HG03159 (cell line): ENCODE data around the gene MYH11.
"Not testable (repeated sequence)": the region's sequence is repeated elsewhere in the genome, so short reads cannot be mapped to it uniquely, and the experiment has no call there.

ENCODE experiments used
- ATAC-seq: cut with Tn5 transposase; IDR thresholded peaks from one replicate; pipeline ENCODE4 v1.9.1; 2021; ENCODE audit warnings: mild to moderate bottlenecking, moderate library complexity; ENCODE audit not compliant: unreplicated experiment

Gene MYH11

GRCh38 chr16:15757630-15758251 is 99.1 kb downstream of the MYH11 start:
- ATAC-seq: no peak

- ATAC-seq: no peak
Observed at GRCh38 chr16:15757077-15757386, 99.8 kb downstream of the MYH11 start.

- no peak for ATAC-seq
Observed at GRCh38 chr16:15754821-15755534, 101.8 kb downstream of the MYH11 start.

GRCh38 chr16:15752717-15753488 is 103.9 kb downstream of the MYH11 start:
- ATAC-seq: no peak

DNA sequence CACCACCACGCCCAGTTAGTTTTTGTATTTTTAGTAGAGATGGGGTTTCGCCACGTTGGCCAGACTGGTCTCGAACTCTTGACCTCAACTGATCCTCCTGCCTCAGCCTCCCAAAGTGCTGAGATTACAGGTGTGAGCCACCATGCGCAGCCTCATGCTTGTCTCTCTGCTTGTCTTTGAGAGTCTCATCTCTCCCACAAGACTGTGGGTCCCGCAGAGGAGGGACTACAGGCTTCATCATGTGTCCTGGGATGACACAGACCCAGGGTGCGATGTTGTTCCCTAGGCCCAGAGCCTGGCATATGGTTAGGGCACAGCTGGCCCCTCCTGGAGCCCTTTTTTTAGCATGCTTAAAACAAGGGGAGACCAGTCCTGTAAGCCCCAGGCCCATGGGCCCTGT is 104.9 kb downstream of the MYH11 start:
- no peak for ATAC-seq

- ATAC-seq: no peak
Observed at GRCh38 chr16:15749985-15750384, 106.8 kb downstream of the MYH11 start.

DNA sequence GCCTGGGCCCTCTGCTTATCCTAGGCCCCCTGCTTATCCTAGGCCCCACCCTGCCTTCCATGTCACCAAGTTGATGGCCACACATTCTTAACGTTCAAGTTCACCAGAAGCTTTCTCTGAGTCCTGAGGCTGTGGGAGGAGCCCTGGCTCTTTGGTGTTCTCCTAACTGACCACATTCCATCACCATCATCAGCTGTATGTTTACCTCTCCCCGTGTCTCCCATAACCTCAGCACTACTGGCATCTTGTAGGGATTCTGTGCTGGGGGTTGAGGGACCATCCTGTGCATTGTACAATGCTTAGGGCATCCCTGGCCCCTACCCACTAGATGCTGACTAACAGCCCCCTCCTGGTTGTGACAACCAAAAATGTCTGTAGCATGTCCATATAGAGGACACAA is 107.5 kb downstream of the MYH11 start:
- ATAC-seq: no peak

- ATAC-seq: no peak
Observed at GRCh38 chr16:15748654-15749053, 108.2 kb downstream of the MYH11 start.

- ATAC-seq: no peak
Observed at GRCh38 chr16:15747937-15748336, 108.9 kb downstream of the MYH11 start.

GRCh38 chr16:15746332-15746731 is 110.5 kb downstream of the MYH11 start:
- no peak for ATAC-seq

DNA sequence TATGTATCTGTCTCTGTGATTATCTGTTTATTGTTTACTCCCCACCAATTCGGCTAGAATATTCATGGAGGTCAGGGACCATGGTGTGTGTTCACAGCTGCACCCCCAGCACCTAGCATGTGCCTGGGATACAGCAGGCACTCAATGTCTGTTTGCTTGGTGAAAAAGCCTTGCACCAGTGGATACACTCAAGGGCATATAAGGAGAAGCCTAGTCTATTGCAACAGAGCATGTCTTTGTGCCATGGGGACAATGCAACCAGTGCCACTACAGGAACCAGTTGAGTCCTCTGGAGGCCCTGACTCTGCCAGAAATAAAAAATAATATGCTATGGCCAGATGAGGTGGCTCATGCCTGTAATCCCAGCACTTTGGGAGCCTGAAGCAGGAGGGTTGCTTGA is 113.2 kb downstream of the MYH11 start:
- no peak for ATAC-seq

GRCh38 chr16:15742716-15743115 is 114.1 kb downstream of the MYH11 start:
- no peak for ATAC-seq

DNA sequence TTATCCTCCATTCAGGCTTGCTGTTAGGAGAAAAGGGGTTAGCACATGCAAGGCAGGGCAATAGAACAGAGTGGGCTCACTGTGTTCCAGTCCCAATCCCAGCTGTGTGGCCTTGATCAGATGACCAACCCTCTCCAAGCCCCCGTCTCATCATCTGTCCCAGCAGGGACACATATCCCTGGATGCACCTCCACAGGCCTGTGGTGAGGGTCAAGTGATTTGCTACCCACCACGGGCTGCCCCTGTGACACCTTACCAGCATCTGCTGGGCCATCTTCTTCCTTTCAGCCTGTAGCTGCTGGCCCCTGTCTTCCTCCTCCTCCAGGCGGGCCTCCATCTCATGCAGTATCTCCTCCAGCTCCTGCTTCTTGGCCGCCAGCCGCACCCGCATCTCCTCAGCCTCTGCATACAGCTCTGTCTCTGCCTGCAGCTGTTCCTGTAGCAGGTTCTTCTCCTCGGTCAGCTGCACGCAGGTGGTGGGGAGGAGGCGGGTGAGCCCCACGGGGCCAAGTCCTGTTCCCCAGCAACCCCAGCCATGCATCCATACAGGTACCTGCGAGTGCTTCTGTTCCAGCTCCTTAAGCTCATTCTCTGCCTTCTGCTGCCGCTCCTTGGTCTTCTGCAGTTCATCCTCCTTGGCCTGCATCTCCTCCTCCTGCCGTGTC is 115.5 kb downstream of the MYH11 start:
- no peak for ATAC-seq

GRCh38 chr16:15739950-15740349 is 116.9 kb downstream of the MYH11 start:
- no peak for ATAC-seq

DNA sequence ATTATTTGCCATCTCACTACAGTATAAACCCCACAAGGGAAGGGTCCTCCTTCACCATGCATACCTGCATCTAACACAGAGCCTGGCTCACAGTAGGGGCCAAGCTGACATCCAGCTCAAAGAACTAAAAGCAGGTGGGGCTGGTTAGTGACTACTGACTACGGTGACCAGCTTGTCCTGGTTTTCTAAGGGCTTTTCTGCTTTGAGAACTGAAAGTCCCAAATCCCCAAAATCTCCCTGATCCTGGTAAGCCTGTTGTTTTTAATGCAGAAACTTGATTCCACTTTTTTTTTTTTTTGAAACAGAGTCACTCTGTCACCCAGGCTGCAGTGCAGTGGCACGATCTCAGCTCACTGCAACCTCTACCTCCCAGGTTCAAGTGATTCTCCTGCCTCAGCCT is 117.4 kb downstream of the MYH11 start:
- no peak for ATAC-seq

DNA sequence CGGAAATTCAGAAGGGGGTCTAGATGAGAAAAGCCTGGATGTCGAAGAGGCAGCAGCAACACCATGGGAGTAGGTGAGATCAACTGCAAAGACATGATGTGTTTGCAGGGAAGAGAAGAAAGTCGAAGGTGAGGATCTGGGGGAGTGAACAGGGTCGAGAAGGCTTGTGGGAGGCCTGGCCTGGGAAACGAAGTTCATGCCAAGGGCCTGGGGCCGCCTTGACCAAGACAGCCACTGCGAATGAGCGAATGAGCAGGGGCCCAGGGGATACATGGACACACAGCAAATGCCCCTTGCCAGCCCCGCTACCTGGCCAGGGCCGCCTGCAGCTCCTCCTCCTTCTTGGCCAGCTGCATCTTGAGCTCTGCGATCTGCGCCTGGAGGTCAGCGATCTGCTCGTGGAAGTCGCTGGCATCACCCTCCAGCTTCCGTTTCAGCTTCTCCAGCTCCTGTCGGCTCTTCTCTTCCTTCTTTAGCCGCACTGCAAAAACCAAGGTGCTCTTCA is 119.6 kb downstream of the MYH11 start:
- no peak for ATAC-seq

DNA sequence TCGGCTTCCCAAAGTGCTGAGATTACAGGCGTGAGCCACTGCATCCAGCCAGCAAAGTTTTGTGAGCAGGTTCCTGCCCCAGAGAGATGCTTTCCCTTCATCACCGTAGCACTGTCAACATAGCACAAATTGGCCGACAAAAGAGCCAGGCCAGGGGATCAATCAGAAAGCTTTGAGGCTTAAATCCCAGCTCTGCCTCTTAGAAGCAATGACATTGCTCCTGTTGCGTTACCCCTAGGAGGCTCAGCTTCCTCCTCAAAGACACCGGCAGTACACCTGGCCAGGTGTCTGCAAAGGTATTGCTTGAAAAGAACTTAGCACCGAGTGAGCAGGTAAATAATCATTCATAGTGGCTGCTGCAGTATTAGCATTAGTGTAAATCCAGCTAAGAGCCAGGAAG is 120.3 kb downstream of the MYH11 start:
- no peak for ATAC-seq

- no peak for ATAC-seq
Observed at GRCh38 chr16:15735610-15736009, 121.2 kb downstream of the MYH11 start.

GRCh38 chr16:15732416-15732815 is 124.4 kb downstream of the MYH11 start:
- ATAC-seq: no peak

DNA sequence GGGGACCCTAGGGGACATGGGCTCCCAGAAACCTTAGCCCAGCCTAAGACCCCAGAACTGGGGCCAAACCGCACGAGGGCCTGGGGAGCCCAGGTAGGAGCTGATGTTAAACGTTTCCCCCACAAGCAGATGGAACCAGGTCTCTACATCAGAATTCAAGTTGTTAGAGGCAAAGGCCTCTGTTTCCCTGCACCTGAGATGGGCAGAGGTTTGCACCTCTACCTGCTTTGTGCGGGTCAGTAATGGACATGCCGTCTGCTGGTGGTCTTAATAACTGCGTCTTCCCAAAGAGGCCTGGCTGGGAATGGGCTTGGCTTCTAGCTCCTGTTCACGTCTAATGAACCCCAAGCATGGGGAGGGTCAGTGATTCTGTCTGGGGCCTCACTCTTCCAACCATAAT is 127.7 kb downstream of the MYH11 start:
- no peak for ATAC-seq

DNA sequence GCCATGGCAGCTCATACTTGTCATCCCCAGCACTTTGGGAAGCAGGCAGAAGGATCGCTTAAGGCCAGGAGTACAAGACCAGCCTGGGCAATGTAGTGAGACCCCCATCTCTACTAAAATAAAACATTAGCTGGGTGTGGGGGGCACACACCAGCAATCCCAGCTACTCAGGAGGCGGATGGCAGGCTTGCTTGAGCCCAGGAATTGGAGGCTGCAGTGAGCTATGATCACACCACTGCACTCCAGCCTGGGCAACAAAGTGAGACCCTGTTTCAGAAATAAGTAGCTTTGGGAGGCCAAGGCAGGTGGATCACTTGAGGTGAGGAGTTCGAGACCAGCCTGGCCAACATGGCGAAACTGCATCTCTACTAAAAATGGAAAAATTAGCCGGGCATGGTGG is 129.1 kb downstream of the MYH11 start:
- not testable (repeated sequence) for ATAC-seq
